ENCODE data around the gene TSSK3. TPM values are rescaled to one million over a fixed set of nuclear protein-coding genes. Genes with fewer than 3 reads are reported as not detected.

The TSSK3 gene
- polyA plus RNA-seq, 3 donors, result 2.1 to 9.6 (median 8.7) TPM

DNA sequence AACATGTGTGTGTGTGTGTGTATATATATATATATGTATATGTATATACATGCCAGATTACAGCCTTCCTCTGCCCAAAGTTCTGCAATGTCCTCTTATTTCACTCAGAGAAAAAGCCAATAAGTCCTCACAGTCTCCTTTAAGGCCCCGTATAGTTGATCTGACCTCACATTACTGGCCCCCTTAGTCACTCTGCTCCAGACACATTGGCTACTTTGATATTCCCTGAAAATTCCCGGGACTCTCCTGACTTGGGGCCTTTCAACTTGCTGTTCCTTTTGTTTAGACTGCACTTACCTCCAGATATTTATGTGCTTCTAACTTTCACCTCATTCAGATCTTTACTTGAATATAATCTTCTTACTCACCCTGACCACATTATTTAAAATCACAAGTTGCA lies 36.1 kb downstream of the TSSK3 start:
- DNase-seq, result no peak

DNA sequence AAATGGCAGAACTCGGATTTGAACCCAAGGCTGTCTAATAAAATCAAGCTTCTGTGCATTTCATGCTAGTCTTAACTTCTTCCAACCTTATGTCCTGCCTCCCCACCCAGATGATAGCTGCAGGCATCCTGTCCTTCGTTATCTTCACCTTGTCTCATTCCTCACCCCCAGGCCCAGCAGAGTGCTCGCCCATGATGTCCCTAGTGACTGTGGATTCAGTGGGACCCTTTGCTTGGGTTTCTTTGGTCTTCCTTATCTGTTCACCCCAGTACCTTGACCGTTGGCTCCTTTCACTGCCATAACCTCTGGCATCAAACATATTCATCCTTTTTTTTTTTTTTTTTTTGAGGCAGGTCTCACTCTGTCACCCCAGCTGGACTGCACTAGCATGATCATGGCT lies 37.5 kb downstream of the TSSK3 start:
- DNase-seq, result no peak

DNA sequence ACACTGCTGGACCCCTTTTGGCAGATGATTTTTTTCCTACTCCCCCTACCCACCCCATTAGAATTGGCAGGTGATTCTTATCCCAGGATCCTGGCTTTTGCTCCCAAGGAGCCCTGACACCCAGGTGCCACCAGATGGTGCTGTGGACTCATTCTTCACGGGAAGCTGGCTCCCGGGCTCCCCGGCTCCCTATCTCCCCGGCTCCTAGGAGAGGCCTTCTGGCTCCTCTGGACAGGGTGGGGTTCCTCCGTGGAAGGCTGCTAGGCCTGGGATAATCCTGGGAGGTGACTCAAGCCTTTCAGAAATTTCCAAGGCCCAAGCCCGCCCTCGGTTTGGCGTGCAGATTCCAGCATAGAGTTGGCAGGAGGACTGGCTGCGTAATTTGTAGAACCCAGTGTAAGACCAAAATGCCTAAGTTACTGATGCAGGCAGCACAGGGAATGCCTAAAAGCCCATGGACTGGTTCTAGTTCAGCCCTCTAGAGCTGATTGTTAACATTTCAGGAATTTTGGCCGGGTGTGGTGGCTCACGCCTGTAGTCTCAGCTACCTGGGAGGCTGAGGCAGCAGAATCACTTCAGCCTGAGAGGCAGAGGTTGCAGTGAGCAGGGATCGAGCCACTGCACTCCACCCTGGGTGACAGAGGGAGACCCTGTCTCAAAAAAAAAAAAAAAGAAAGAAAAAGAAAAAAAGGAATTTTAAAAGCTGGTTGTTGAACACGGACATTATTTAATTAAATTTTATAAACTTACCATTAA lies 38.7 kb downstream of the TSSK3 start:
- DNase-seq, result peak; percentile 81

DNA sequence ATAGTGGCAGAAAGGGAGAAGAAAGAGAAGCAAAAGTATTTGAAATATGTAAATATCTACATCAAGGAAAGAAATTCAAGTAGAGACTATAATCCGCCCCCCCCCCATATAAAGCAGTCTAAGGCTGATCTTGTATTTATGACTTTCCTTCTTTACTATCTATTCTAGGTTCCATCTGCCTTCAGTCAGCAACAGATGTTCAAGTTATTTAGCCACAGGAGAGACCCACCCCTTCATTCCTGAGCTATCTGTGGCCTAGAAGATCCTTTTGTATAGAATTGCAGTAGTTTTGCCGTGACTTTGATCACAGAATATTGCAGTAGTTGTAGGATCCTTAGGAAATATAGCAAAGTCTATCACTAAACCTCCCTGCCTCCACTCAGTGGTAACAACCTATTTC lies 42.6 kb downstream of the TSSK3 start:
- no peak for DNase-seq

DNA sequence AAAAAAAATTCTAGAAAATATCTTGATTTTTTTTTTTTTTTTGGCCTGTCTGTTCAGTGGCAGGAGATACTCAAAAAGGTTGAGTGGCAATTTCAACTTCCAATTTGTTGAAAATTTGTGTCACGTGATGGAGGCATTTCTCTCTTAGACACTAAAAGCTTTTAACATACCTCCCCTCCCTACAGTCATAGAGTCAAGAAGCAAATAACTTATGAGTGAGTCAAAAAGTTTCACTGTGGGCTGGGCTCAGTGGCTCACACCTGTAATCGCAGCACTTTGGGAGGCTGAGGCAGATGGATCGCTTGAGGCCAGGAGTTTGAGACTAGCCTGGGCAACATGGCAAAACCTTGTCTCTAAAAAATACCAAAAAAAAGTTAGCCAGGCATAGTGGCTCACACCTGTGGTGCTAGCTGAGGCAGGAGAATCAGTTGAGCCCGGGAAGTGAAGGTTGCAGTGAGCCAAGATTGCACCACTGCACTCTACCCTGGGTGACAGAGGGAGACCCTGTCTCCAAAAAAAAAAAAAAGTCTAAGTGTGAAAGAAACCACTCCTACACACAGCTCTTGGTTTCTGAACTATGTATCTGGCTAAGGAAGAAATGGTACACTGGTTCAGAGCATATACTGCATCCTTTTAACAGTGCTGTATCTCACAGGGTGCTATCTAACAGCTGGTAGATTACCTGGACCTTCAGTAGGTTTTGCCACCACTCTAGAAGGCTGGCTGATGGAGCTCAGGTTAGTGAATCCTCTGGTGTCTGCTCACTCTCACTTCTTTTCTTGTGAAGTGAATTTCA lies 43.5 kb downstream of the TSSK3 start:
- DNase-seq, result no peak

DNA sequence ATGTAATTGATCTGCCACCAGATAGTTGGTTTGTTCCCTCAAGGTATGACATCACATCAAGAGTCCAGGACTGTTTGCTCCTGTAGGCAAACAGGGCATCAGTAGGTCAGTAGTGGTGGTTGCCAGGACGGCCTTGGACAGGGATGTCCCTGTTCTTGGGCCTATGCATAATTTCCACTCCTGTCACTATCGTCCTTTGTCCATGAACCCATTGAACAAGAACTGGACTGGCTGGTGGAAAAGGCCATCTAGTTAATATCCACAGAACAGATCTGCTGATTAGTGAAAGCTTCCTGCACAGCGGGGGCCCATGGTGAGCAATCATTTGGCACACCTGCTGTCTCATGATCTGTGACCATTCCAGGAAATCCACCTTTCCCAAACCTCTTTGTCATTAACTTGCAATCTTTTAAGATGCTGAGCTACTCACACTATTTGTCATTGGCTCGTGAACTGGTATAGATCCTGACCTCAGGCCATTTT lies 44.3 kb downstream of the TSSK3 start:
- no peak for DNase-seq

DNA sequence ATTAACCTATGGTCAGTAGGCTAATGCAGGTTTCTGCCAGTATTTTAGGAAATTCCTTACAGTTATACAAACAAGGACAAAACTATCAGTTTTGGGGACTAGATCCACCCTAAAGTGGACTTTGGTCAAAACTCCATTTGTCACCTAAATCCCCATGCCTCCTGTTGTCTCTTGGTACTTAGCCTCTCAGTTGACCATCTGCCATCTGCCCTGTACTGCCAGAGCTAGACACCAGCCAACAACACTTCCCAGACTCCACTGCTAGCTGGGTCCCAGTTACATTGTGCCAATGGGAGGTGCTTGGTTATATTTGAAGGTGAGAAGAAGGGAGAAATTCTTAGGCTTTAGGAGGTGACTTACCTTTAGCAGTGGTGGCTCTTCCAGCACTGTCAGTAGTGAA lies 48.9 kb downstream of the TSSK3 start:
- DNase-seq, result no peak

DNA sequence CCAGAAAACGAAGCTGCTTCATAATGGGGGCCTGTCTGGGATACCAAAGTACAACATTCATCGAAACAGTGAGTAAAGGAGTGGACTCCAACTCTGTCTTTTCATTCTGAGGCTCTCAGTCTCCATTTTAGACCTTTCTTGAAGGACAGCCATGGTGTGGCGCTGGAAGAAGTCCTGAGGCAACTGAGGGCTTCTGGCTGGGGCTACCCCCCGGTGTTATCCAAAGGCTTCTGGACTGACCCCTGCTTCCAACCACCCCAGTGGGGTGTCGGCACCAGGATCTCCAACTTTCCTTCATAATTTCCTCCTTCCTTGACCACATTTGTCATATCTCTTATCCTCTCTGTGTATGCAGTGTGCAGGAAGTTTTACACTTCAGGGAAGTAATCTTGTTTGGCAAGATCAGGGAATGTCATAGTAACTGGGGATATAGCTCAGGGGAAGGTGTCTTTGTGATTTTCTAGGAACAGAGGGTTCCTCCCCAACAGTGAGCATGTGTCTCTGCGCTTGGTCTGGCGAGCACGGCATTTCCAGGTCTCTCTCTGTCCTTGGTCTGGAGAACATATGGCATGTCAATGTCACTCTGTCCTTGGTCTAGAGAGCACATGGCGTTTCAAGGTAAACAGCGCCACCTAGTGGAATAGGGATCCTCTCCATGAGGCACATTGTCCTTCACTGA lies 51.3 kb downstream of the TSSK3 start:
- peak; percentile 19 for DNase-seq

Other genes with a start within 250 kb of the TSSK3 start
- gene TXLNA, start 182.9 kb upstream of the TSSK3 start, polyA plus RNA-seq (ENCODE audit: insufficient read length in 3 of 3), result 10 to 100 TPM; 48.9 to 51.0 (median 49.2) TPM
- gene CCDC28B, start 161.9 kb upstream of the TSSK3 start, polyA plus RNA-seq (ENCODE audit: insufficient read length in 3 of 3), result 10 to 100 TPM; 26.7 to 29.5 (median 27.1) TPM
- 10 to 100 TPM in 1 of 3 donors, 1 to 10 TPM in 2; 6.6 to 11.4 (median 9.3) TPM for gene IQCC, start 156.9 kb upstream of the TSSK3 start, polyA plus RNA-seq (ENCODE audit: insufficient read length in 3 of 3)
- 1 to 10 TPM in 2 of 3 donors, under 1 TPM in 1; 0.60 to 2.2 (median 2.1) TPM for gene DCDC2B, start 153.4 kb upstream of the TSSK3 start, polyA plus RNA-seq (ENCODE audit: insufficient read length in 3 of 3)
- 10 to 100 TPM; 24.6 to 31.9 (median 28.2) TPM for gene TMEM234, start 140.2 kb upstream of the TSSK3 start, polyA plus RNA-seq (ENCODE audit: insufficient read length in 3 of 3)
- gene EIF3I, start 140.1 kb upstream of the TSSK3 start, polyA plus RNA-seq (ENCODE audit: insufficient read length in 3 of 3), result 100 to 1,000 TPM; 146 to 171 (median 152) TPM
- gene FAM167B, start 115.3 kb upstream of the TSSK3 start, polyA plus RNA-seq (ENCODE audit: insufficient read length in 3 of 3), result 10 to 100 TPM in 2 of 3 donors, 1 to 10 TPM in 1; 8.5 to 10.5 (median 10.3) TPM
- 1 to 10 TPM; 4.2 to 6.5 (median 5.0) TPM for gene LCK, start 111.3 kb upstream of the TSSK3 start, polyA plus RNA-seq (ENCODE audit: insufficient read length in 3 of 3)
- gene HDAC1, start 70.5 kb upstream of the TSSK3 start, polyA plus RNA-seq (ENCODE audit: insufficient read length in 3 of 3), result 100 to 1,000 TPM; 179 to 241 (median 186) TPM
- 100 to 1,000 TPM; 384 to 512 (median 486) TPM for gene MARCKSL1, start 26.3 kb upstream of the TSSK3 start, polyA plus RNA-seq (ENCODE audit: insufficient read length in 3 of 3)
- gene FAM229A, start 54 bp upstream of the TSSK3 start, polyA plus RNA-seq (ENCODE audit: insufficient read length in 3 of 3), result 10 to 100 TPM in 2 of 3 donors, 1 to 10 TPM in 1; 5.5 to 13.2 (median 11.4) TPM
- 10 to 100 TPM; 60.2 to 70.6 (median 67.1) TPM for gene BSDC1, start 31.9 kb downstream of the TSSK3 start, polyA plus RNA-seq (ENCODE audit: insufficient read length in 3 of 3)
- gene ZBTB8B, start 102.5 kb downstream of the TSSK3 start, polyA plus RNA-seq (ENCODE audit: insufficient read length in 3 of 3), result 1 to 10 TPM; 1.2 to 2.3 (median 1.9) TPM
- 10 to 100 TPM; 12.9 to 18.5 (median 16.4) TPM for gene ZBTB8A, start 176.9 kb downstream of the TSSK3 start, polyA plus RNA-seq (ENCODE audit: insufficient read length in 3 of 3)

Measured in renal pelvis (tissue), 4 donors.